Cerebellar cortex (tissue), 1 donor: ENCODE results near the gene PSMG3.

Source experiments
- DNase-seq: peaks from one replicate; pipeline ENCODE4 v3.0.0-alpha.2; 2015; ENCODE audit warnings: low spot score

The PSMG3 gene

GRCh38 chr7:1569833-1570632 lies at the start of gene PSMG3:
Gene PSMG3 (minus strand): TSS chr7:1570032. CDS start chr7:1569339, 693 bp downstream.
- peak; percentile 87 for DNase-seq

GRCh38 chr7:1618475-1618874 lies 48.6 kb upstream of the PSMG3 start:
- no peak for DNase-seq

- no peak for DNase-seq
These were observed 48.1 kb upstream of the PSMG3 start for GRCh38 chr7:1617957-1618356.

GRCh38 chr7:1616741-1617140 lies 46.9 kb upstream of the PSMG3 start:
- DNase-seq, result no peak

- peak; percentile 73 for DNase-seq
These were observed 41.9 kb upstream of the PSMG3 start for GRCh38 chr7:1611708-1612241.

- DNase-seq, result no peak
These were observed 41.0 kb upstream of the PSMG3 start for GRCh38 chr7:1610678-1611302.

GRCh38 chr7:1610013-1610677 lies 40.3 kb upstream of the PSMG3 start:
- DNase-seq, result no peak

- no peak for DNase-seq
These were observed 39.2 kb upstream of the PSMG3 start for GRCh38 chr7:1609023-1609422.

GRCh38 chr7:1608318-1608717 lies 38.5 kb upstream of the PSMG3 start:
- no peak for DNase-seq

GRCh38 chr7:1607696-1608095 lies 37.9 kb upstream of the PSMG3 start:
- DNase-seq, result no peak

GRCh38 chr7:1607001-1607400 lies 37.2 kb upstream of the PSMG3 start:
- no peak for DNase-seq

GRCh38 chr7:1604383-1604782 lies 34.6 kb upstream of the PSMG3 start:
- DNase-seq, result no peak

GRCh38 chr7:1603346-1604225 lies 33.8 kb upstream of the PSMG3 start:
- no peak for DNase-seq

GRCh38 chr7:1602386-1602785 lies 32.6 kb upstream of the PSMG3 start:
- DNase-seq, result no peak

- no peak for DNase-seq
These were observed 32.1 kb upstream of the PSMG3 start for GRCh38 chr7:1601956-1602355.

GRCh38 chr7:1599640-1600395 lies 30.0 kb upstream of the PSMG3 start:
- no peak for DNase-seq

GRCh38 chr7:1598961-1599639 lies 29.3 kb upstream of the PSMG3 start:
- DNase-seq, result no peak

GRCh38 chr7:1598286-1598685 lies 28.5 kb upstream of the PSMG3 start:
- no peak for DNase-seq

- DNase-seq, result no peak
These were observed 28.0 kb upstream of the PSMG3 start for GRCh38 chr7:1597791-1598190.

GRCh38 chr7:1597066-1597760 lies 27.4 kb upstream of the PSMG3 start:
- no peak for DNase-seq
